K562 (cell line): ENCODE results near the gene DZIP3. TPM values are rescaled to one million over a fixed set of nuclear protein-coding genes. Genes with fewer than 3 reads are reported as not detected.

Experiments
- ATAC-seq: fragments of 200-7000 bp; cut with Tn5 transposase; 3 replicates; pipeline ENCODE4 v1.9.1; 2020; ENCODE audit warnings: moderate library complexity
- BruUV-seq: library from RNA; stranded (reverse); fragments of 400-500 nt; replicated peaks from 2 replicates; lab custom pipeline; 2021; lab: Mats Ljungman, UMichigan
- CTCF ChIA-PET: fragments of 300-600 bp; formaldehyde crosslinking; extraction: SDS; loops from one replicate; lab custom pipeline; 2021; ENCODE audit warnings: low intra/inter-chr PET ratio; lab: Yijun Ruan, JAX
- POLR2A ChIA-PET: fragments of 300-600, 350-650 bp; sonication (Branson Sonifier 250); formaldehyde crosslinking; extraction: SDS; loops from one replicate; lab custom pipeline; 2021; ENCODE audit warnings: antibody characterized with exemption, inconsistent platforms; lab: Yijun Ruan, JAX
- DNase-seq, 4 experiments: peaks; one replicate each; pipeline versions ENCODE4 v3.0.0 to v3.0.0-alpha.2; 2011 to 2018; ENCODE audit warnings: low spot score in 3 of 4, mixed read lengths in 3 of 4; ENCODE audit errors: extremely low read depth in 1 of 4
- FAIRE-seq: peaks from 2 replicates; lab custom pipeline; 2011; peaks lifted over from hg19 to GRCh38; lab: Jason Lieb, UNC
- H2AFZ ChIP-seq: 2 replicates; pipeline ENCODE4 v1.6.0; 2011; ENCODE audit warnings: low read depth, low read length, control low read depth, inconsistent platforms
- H3K27ac ChIP-seq: fragments of 200-600 bp; 3 replicates; pipeline ENCODE4 v1.8.0; 2011; ENCODE audit warnings: low read depth, mild to moderate bottlenecking, control low read depth, inconsistent platforms, low read length, moderate library complexity, mixed read lengths; ENCODE audit errors: extremely low read depth
- H3K27me3 ChIP-seq, 2 experiments: fragments of 300-600 bp in 1 of 2; 2 replicates in 1 of 2; 3 replicates in 1 of 2; pipeline versions ENCODE4 v1.6.0 to v1.8.0; 2011; ENCODE audit warnings: inconsistent platforms in 2 of 2, low read length in 2 of 2, mild to moderate bottlenecking in 1 of 2, mixed read lengths in 1 of 2, moderate library complexity in 1 of 2; ENCODE audit not compliant: control insufficient read depth in 2 of 2, insufficient read depth in 2 of 2
- H3K36me3 ChIP-seq: fragments of 300-600 bp; 3 replicates; pipeline ENCODE4 v1.8.0; 2011; ENCODE audit warnings: mild to moderate bottlenecking, low read length, inconsistent platforms; ENCODE audit not compliant: control insufficient read depth, insufficient read depth
- H3K4me1 ChIP-seq, 2 experiments: fragments of 200-600 bp in 1 of 2; replicated peaks in 1 of 2; 2 replicates in 1 of 2; 3 replicates in 1 of 2; pipeline versions ENCODE4 v1.5.1 to v1.8.0; 2011; ENCODE audit warnings: inconsistent platforms in 2 of 2, low read length in 2 of 2, mild to moderate bottlenecking in 1 of 2, mixed read lengths in 1 of 2, moderate library complexity in 1 of 2; ENCODE audit not compliant: control insufficient read depth in 2 of 2, insufficient read depth in 2 of 2
- H3K4me2 ChIP-seq: 2 replicates; pipeline ENCODE4 v1.6.1; 2011; ENCODE audit warnings: low read length, control low read depth, inconsistent platforms, mixed read lengths; ENCODE audit not compliant: insufficient read depth
- H3K4me3 ChIP-seq: fragments of 200-600 bp; sonication (generic), shearing (Covaris generic); 2 replicates; pipeline ENCODE4 v1.5.1; 2016; ENCODE audit warnings: control low read depth, inconsistent platforms
- H3K79me2 ChIP-seq: fragments of 200-600 bp; 3 replicates; pipeline ENCODE4 v1.8.0; 2011; ENCODE audit warnings: low read length, inconsistent platforms; ENCODE audit not compliant: control insufficient read depth, insufficient read depth
- H3K9ac ChIP-seq, 2 experiments: 2 replicates each; pipeline versions ENCODE4 v1.6.0 to v1.6.1; 2011; ENCODE audit warnings: low read depth in 2 of 2, low read length in 2 of 2, control low read depth in 1 of 2, inconsistent platforms in 1 of 2, mild to moderate bottlenecking in 1 of 2, mixed read lengths in 1 of 2; ENCODE audit not compliant: insufficient read depth in 1 of 2
- H3K9me1 ChIP-seq: one replicate; pipeline ENCODE4 v1.6.0; 2011; ENCODE audit warnings: inconsistent platforms, mild to moderate bottlenecking, low read length, moderate library complexity; ENCODE audit not compliant: control insufficient read depth, insufficient read depth
- H3K9me3 ChIP-seq: replicated peaks from 2 replicates; pipeline ENCODE4 v1.5.1; 2011; ENCODE audit warnings: low read depth, low read length, inconsistent platforms; ENCODE audit not compliant: control insufficient read depth, insufficient read depth
- H4K20me1 ChIP-seq: replicated peaks from 2 replicates; pipeline ENCODE4 v1.6.1; 2011; ENCODE audit warnings: low read length, inconsistent platforms, mixed read lengths; ENCODE audit not compliant: control insufficient read depth, insufficient read depth
- BCL6 ChIP-seq: fragments of 250-450 bp; sonication (Bioruptor Pico); IDR thresholded peaks from 2 replicates; pipeline ENCODE4 v1.4.0; 2020
- CBX1 ChIP-seq: sonication (generic); IDR thresholded peaks from 2 replicates; pipeline ENCODE4 v1.6.1; 2016; ENCODE audit warnings: antibody characterized with exemption, low read depth, mild to moderate bottlenecking
- EWSR1 ChIP-seq: fragments of 450-650 bp; IDR thresholded peaks from 2 replicates; pipeline ENCODE4 v1.6.1; 2018; ENCODE audit warnings: borderline replicate concordance, mild to moderate bottlenecking, low read depth, moderate library complexity; ENCODE audit not compliant: partially characterized antibody
- HMG20A ChIP-seq: fragments of 450-650 bp; formaldehyde crosslinking; conservative IDR thresholded peaks from 2 replicates; pipeline ENCODE4 v1.4.0; 2020; ENCODE audit warnings: mild to moderate bottlenecking, mixed read lengths
- JUNB ChIP-seq: fragments of 450-650 bp; formaldehyde crosslinking; conservative IDR thresholded peaks from 2 replicates; pipeline ENCODE4 v1.4.0; 2020; ENCODE audit warnings: mild to moderate bottlenecking
- KLF1 ChIP-seq: fragments of 450-650 bp; IDR thresholded peaks from 2 replicates; pipeline ENCODE4 v1.6.1; 2016; ENCODE audit warnings: missing genetic modification characterization, missing compliant biosample characterization
- MIER1 ChIP-seq: fragments of 450-650 bp; IDR thresholded peaks from 2 replicates; pipeline ENCODE4 v1.6.1; 2016; ENCODE audit warnings: antibody characterized with exemption, mild to moderate bottlenecking, low read depth
- NFE2L1 ChIP-seq: fragments of 450-650 bp; IDR thresholded peaks from 2 replicates; pipeline ENCODE4 v1.6.1; 2016; ENCODE audit warnings: missing genetic modification characterization, low read depth, mild to moderate bottlenecking, missing compliant biosample characterization, moderate library complexity, borderline replicate concordance
- NFIX ChIP-seq: fragments of 250-450 bp; sonication (Bioruptor Pico); IDR thresholded peaks from 2 replicates; pipeline ENCODE4 v1.4.0; 2020; ENCODE audit warnings: low read depth, mild to moderate bottlenecking, moderate library complexity
- NR4A1 ChIP-seq, 2 experiments: fragments of 250-450 bp in 1 of 2; fragments of 450-650 bp in 1 of 2; sonication (Bioruptor Pico) in 1 of 2; IDR thresholded peaks; 2 replicates each; pipeline versions ENCODE4 v1.4.0 to v1.6.1; 2016 to 2020; ENCODE audit warnings: mild to moderate bottlenecking in 2 of 2, missing compliant biosample characterization in 1 of 2, missing genetic modification characterization in 1 of 2, moderate library complexity in 1 of 2
- RBM17 ChIP-seq: fragments of 200-400 bp; formaldehyde crosslinking; IDR thresholded peaks from 2 replicates; pipeline ENCODE4 v1.6.1; 2017; ENCODE audit warnings: low read depth, mild to moderate bottlenecking, low read length, borderline replicate concordance
- RBM39 ChIP-seq: fragments of 200-400 bp; formaldehyde crosslinking; optimal IDR thresholded peaks from 2 replicates; pipeline ENCODE3; 2018; ENCODE audit warnings: low read depth, low read length
- U2AF1 ChIP-seq: fragments of 200-400 bp; formaldehyde crosslinking; optimal IDR thresholded peaks from 2 replicates; pipeline ENCODE3; 2017; ENCODE audit warnings: mild to moderate bottlenecking, low read depth, low read length, moderate library complexity
- WGBS: fragments of 100-300 bp; shearing (Covaris generic); methylation state at CpG from one replicate; pipeline ENCODE4 v1.1.6; 2016; ENCODE audit warnings: low coverage, mixed read lengths; ENCODE audit not compliant: insufficient coverage; ENCODE audit errors: missing lambda C conversion rate; 5-methylcytosine and 5-hydroxymethylcytosine counted together
- in situ Hi-C: fragments of 300-500 bp; cut with MboI; formaldehyde crosslinking; loops from 4 replicates; pipeline ENCODE4 v1.15.0; 2018; ENCODE audit warnings: inconsistent platforms, mixed read lengths
- intact Hi-C: fragments of 100-400 bp; cut with micrococcal nuclease; formaldehyde crosslinking; loops from 2 replicates; pipeline ENCODE4 v1.14.2; 2022
- polyA plus RNA-seq, 8 experiments: library from polyadenylated mRNA; depleted of rRNA in 4 of 8; stranded (reverse) in 5 of 8; unstranded in 3 of 8; fragments of >200 nt; fragmentation: Nextera tagmentation in 2 of 8; fragmentation: Illumina TruSeq in 1 of 8; extraction: Ambion mirVana in 2 of 8; extraction: Trizol in 1 of 8; gene quantifications; 2 replicates each; pipeline versions ENCODE4 v1.2.1 to v1.2.3, GENCODE V29; 2011 to 2014; ENCODE audit warnings: inconsistent platforms in 1 of 8, missing spikeins in 1 of 8
- total RNA-seq, 7 experiments: library from RNA; depleted of rRNA in 6 of 7; stranded (reverse); fragments of >200 nt in 6 of 7; fragmentation: Illumina TruSeq in 2 of 7; extraction: Trizol in 2 of 7; gene quantifications; 2 replicates each; pipeline versions ENCODE4 v1.2.1 to v1.2.3, GENCODE V29; 2011 to 2021; ENCODE audit warnings: low replicate concordance in 1 of 7
- TF ChIP-seq, protein P1 (sequence below): sonication (generic); formaldehyde crosslinking; IDR thresholded peaks from 2 replicates; pipeline ENCODE4 v1.9.0; 2022; ENCODE audit warnings: mild to moderate bottlenecking, missing genetic modification reagents
- TF ChIP-seq, protein P2 (sequence below): fragments of 250-450 bp; sonication (Bioruptor Pico); IDR thresholded peaks from 2 replicates; pipeline ENCODE4 v1.8.0; 2021; ENCODE audit warnings: mild to moderate bottlenecking, moderate library complexity
- TF ChIP-seq, protein P3 (sequence below): fragments of 250-450 bp; sonication (Bioruptor Pico); IDR thresholded peaks from 2 replicates; pipeline ENCODE4 v1.4.0; 2020; ENCODE audit warnings: mild to moderate bottlenecking, moderate library complexity
- TF ChIP-seq, protein P4 (sequence below): fragments of 450-650 bp; formaldehyde crosslinking; IDR thresholded peaks from 2 replicates; pipeline ENCODE4 v1.4.0; 2022; ENCODE audit warnings: missing genetic modification characterization

DZIP3 gene
- total and polyA plus RNA-seq, 9 of the 15 experiments (the other 6 are each of a cell fraction or from before 2014, with no cell fraction given) = 3.5 to 9.7 (median 5.7) TPM

DNA sequence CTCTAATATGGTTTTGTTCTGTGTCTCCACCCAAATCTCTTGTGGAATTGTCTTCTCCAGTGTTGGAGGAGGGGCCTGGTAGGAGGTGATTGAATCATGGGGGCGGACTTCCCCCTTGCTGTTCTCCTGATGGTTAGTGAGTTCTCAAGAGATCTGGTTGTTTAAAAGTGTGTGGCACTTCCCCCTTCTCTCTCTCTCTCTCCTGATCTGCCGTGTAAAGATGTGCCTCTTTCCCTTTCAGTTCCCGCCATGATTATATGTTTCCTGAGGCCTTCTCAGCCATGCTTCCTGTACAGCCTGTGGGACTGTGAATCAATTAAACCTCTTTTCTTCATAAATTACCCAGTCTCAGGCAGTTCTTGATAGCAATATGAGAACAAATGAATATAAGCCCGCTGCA lies 134.6 kb downstream of the DZIP3 start:
- CTCF ChIA-PET = no interaction called here
- no peak for FAIRE-seq
- Histone ChIP-seq H2AFZ (no peak overlapping the region), H3K9me3 (no peaks in the 10 kb centered on the region), H4K20me1 (no peaks in the 10 kb centered on the region), H3K27ac (no peak overlapping the region), H3K79me2 (no peaks in the 10 kb centered on the region), H3K36me3 (no peaks in the 10 kb centered on the region), H3K9ac (no peak overlapping the region), H3K4me1 (no peaks in the 10 kb centered on the region), H3K4me2 (no peak overlapping the region), H3K9me1 (no peaks in the 10 kb centered on the region), H3K27me3 (no peaks in the 10 kb centered on the region; a peak in 1 of 5 replicates), H3K4me3 (no peak overlapping the region)
- WGBS = 4% methylated on average over 4 of the region's 4 CpGs
- no peak for DNase-seq
- POLR2A ChIA-PET = interaction anchor here (1.2 kb wide), 1 partner anchor 16 kb away, joined by 3 read pairs; no protein-coding TSS in a partner anchor
- intact Hi-C loops (no loop called here), in situ Hi-C loops (no loop called here)
- BruUV-seq = no TSS peak
- ATAC-seq = no peak
- TF ChIP-seq, protein P1, sequence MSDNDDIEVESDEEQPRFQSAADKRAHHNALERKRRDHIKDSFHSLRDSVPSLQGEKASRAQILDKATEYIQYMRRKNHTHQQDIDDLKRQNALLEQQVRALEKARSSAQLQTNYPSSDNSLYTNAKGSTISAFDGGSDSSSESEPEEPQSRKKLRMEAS (CRISPR knock-in tag) = no peak
- no peak for TF ChIP-seq MIER1
- TF ChIP-seq NFE2L1 (tag) = no peak
- no peak for TF ChIP-seq JUNB (CRISPR knock-in tag)
- no peak for TF ChIP-seq U2AF1
- TF ChIP-seq, protein P2, sequence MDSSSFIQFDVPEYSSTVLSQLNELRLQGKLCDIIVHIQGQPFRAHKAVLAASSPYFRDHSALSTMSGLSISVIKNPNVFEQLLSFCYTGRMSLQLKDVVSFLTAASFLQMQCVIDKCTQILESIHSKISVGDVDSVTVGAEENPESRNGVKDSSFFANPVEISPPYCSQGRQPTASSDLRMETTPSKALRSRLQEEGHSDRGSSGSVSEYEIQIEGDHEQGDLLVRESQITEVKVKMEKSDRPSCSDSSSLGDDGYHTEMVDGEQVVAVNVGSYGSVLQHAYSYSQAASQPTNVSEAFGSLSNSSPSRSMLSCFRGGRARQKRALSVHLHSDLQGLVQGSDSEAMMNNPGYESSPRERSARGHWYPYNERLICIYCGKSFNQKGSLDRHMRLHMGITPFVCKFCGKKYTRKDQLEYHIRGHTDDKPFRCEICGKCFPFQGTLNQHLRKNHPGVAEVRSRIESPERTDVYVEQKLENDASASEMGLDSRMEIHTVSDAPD (CRISPR knock-in tag) = no peak
- no peak for TF ChIP-seq BCL6
- TF ChIP-seq HMG20A = no peak
- TF ChIP-seq RBM17 = no peak
- no peak for TF ChIP-seq EWSR1
- TF ChIP-seq, protein P3, sequence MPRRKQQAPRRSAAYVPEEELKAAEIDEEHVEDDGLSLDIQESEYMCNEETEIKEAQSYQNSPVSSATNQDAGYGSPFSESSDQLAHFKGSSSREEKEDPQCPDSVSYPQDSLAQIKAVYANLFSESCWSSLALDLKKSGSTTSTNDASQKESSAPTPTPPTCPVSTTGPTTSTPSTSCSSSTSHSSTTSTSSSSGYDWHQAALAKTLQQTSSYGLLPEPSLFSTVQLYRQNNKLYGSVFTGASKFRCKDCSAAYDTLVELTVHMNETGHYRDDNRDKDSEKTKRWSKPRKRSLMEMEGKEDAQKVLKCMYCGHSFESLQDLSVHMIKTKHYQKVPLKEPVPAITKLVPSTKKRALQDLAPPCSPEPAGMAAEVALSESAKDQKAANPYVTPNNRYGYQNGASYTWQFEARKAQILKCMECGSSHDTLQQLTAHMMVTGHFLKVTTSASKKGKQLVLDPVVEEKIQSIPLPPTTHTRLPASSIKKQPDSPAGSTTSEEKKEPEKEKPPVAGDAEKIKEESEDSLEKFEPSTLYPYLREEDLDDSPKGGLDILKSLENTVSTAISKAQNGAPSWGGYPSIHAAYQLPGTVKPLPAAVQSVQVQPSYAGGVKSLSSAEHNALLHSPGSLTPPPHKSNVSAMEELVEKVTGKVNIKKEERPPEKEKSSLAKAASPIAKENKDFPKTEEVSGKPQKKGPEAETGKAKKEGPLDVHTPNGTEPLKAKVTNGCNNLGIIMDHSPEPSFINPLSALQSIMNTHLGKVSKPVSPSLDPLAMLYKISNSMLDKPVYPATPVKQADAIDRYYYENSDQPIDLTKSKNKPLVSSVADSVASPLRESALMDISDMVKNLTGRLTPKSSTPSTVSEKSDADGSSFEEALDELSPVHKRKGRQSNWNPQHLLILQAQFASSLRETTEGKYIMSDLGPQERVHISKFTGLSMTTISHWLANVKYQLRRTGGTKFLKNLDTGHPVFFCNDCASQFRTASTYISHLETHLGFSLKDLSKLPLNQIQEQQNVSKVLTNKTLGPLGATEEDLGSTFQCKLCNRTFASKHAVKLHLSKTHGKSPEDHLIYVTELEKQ = no peak
- TF ChIP-seq RBM39 = no peak
- TF ChIP-seq NFIX (CRISPR knock-in tag) = no peak
- TF ChIP-seq, protein P4, sequence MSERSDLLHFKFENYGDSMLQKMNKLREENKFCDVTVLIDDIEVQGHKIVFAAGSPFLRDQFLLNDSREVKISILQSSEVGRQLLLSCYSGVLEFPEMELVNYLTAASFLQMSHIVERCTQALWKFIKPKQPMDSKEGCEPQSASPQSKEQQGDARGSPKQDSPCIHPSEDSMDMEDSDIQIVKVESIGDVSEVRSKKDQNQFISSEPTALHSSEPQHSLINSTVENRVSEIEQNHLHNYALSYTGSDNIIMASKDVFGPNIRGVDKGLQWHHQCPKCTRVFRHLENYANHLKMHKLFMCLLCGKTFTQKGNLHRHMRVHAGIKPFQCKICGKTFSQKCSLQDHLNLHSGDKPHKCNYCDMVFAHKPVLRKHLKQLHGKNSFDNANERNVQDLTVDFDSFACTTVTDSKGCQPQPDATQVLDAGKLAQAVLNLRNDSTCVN = no peak
- no peak for TF ChIP-seq CBX1
- no peak for TF ChIP-seq KLF1 (tag)
- no peak for TF ChIP-seq NR4A1 (CRISPR knock-in tag; IDR thresholded peaks at IDR 0.05)
- no peak for TF ChIP-seq NR4A1 (tag; IDR thresholded peaks at IDR 0.05)
